Keratinocyte (primary cell): ENCODE measurements around the gene MEAF6.

Experiments used
- EZH2 ChIP-seq: IDR thresholded peaks from one replicate; pipeline ENCODE4 v1.6.1; 2012; ENCODE audit warnings: inconsistent platforms, mild to moderate bottlenecking, low read length, moderate library complexity
- TF ChIP-seq, protein P1 (sequence below), 3 experiments: IDR thresholded peaks in 1 of 3; conservative IDR thresholded peaks in 1 of 3; optimal IDR thresholded peaks in 1 of 3; 2 replicates in 2 of 3; 3 replicates in 1 of 3; pipeline versions ENCODE3 to v1.5.1; 2011; ENCODE audit warnings: low read length in 3 of 3, mild to moderate bottlenecking in 3 of 3, moderate library complexity in 2 of 3, control low read depth in 1 of 3, inconsistent platforms in 1 of 3; ENCODE audit not compliant: insufficient read depth in 2 of 3; ENCODE audit errors: extremely low read depth in 1 of 3

DNA sequence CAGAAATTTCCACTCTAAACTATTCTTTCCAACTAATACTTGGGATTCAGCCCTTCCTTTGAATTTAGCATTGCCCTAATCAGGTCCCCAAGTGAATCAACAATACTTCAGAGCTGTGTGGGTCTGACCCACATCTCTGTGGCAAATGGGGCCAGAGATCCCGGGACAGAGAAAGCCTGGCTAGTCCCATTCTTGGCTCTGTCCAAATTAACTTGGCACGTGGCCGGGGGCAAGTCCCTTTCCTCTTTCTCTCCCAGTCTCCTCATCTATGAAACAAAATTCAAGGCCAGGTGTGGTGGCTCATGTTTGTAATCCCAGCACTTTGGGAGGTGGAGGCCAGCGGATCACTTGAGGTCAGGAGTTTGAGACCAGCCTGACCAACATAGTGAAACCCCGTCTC lies 46.5 kb downstream of the MEAF6 start:
- TF ChIP-seq, protein P1, sequence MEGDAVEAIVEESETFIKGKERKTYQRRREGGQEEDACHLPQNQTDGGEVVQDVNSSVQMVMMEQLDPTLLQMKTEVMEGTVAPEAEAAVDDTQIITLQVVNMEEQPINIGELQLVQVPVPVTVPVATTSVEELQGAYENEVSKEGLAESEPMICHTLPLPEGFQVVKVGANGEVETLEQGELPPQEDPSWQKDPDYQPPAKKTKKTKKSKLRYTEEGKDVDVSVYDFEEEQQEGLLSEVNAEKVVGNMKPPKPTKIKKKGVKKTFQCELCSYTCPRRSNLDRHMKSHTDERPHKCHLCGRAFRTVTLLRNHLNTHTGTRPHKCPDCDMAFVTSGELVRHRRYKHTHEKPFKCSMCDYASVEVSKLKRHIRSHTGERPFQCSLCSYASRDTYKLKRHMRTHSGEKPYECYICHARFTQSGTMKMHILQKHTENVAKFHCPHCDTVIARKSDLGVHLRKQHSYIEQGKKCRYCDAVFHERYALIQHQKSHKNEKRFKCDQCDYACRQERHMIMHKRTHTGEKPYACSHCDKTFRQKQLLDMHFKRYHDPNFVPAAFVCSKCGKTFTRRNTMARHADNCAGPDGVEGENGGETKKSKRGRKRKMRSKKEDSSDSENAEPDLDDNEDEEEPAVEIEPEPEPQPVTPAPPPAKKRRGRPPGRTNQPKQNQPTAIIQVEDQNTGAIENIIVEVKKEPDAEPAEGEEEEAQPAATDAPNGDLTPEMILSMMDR (optimal IDR thresholded peaks at IDR 0.05 in 1 of 3, IDR thresholded peaks at IDR 0.05 in 1 of 3, conservative IDR thresholded peaks at IDR 0.05 in 1 of 3; ENCODE audit: extremely low read depth in 1 of 3, insufficient read depth in 2 of 3, low read length in 3 of 3), result no peak
- no peak for TF ChIP-seq EZH2
